Neural cell (in vitro differentiated cells): ENCODE results near the gene ZNF532.

ENCODE experiments used
- EP300 ChIP-seq: fragments of 450-650 bp; conservative IDR thresholded peaks from 2 replicates; pipeline ENCODE4 v1.6.1; 2014; ENCODE audit warnings: antibody characterized with exemption, mild to moderate bottlenecking, moderate library complexity; ENCODE audit not compliant: poor library complexity, severe bottlenecking
- EZH2 ChIP-seq: fragments of 200-600, 300-800 bp; shearing (Covaris generic), sonication (generic); IDR thresholded peaks from 2 replicates; pipeline ENCODE4 v1.6.1; 2014; ENCODE audit warnings: antibody characterized with exemption, low read length, borderline replicate concordance, mild to moderate bottlenecking; ENCODE audit not compliant: insufficient read depth, poor library complexity, severe bottlenecking
- POLR2AphosphoS5 ChIP-seq: IDR thresholded peaks from 2 replicates; pipeline ENCODE4 v1.6.1; 2012
- RAD21 ChIP-seq: fragments of 450-650 bp; conservative IDR thresholded peaks from 2 replicates; pipeline ENCODE4 v1.6.1; 2014; ENCODE audit warnings: antibody characterized with exemption, mild to moderate bottlenecking, moderate library complexity
- TAF1 ChIP-seq: IDR thresholded peaks from 2 replicates; pipeline ENCODE4 v1.6.1; 2012; ENCODE audit warnings: low read depth
- TF ChIP-seq, protein P1 (sequence below): fragments of 450-650 bp; IDR thresholded peaks from 2 replicates; pipeline ENCODE4 v1.5.1; 2014; ENCODE audit warnings: antibody characterized with exemption, mild to moderate bottlenecking, moderate library complexity; ENCODE audit not compliant: poor library complexity, severe bottlenecking
- TF ChIP-seq, protein P2 (sequence below): IDR thresholded peaks from 2 replicates; pipeline ENCODE4 v1.6.1; 2012; ENCODE audit warnings: borderline replicate concordance

DNA sequence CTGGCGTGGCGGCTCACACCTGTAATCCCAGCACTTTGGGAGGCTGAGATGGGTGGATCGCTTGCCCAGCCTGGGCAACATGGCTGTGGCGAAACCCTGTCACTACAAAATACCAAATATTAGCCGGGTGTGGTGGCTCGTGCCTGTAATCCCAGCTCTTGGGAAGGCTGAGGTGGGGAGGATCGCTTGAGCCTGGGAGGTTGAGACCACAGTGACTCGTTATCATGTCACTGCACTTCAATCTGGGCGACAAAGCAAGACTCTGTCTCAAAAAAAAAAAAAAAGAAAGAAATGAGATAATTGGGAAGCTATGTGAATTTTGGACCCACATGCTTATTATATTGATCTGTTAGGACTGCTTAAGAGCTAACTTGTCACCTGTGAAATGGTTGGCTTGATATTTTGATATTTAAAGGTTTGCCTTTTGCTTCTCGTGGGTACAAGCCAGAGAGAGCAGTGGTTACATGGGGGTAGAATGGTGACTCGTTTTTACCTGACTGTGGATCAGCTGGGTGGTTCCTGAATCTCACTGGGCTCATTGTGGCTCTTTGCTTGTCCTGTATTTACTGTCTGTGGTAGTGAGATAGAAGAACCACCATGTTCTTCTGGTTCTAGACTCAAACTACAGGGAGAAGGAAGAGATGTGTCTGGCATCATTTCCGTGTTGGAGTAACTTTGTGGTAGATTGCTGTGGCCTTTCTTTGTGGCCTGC lies 28.9 kb downstream of the ZNF532 start:
- TF ChIP-seq, protein P1, sequence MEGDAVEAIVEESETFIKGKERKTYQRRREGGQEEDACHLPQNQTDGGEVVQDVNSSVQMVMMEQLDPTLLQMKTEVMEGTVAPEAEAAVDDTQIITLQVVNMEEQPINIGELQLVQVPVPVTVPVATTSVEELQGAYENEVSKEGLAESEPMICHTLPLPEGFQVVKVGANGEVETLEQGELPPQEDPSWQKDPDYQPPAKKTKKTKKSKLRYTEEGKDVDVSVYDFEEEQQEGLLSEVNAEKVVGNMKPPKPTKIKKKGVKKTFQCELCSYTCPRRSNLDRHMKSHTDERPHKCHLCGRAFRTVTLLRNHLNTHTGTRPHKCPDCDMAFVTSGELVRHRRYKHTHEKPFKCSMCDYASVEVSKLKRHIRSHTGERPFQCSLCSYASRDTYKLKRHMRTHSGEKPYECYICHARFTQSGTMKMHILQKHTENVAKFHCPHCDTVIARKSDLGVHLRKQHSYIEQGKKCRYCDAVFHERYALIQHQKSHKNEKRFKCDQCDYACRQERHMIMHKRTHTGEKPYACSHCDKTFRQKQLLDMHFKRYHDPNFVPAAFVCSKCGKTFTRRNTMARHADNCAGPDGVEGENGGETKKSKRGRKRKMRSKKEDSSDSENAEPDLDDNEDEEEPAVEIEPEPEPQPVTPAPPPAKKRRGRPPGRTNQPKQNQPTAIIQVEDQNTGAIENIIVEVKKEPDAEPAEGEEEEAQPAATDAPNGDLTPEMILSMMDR = no peak
- TF ChIP-seq POLR2AphosphoS5 (no peak), RAD21 (no peak), EP300 (no peak), EZH2 (no peak), TAF1 (no peak)
- TF ChIP-seq, protein P2, sequence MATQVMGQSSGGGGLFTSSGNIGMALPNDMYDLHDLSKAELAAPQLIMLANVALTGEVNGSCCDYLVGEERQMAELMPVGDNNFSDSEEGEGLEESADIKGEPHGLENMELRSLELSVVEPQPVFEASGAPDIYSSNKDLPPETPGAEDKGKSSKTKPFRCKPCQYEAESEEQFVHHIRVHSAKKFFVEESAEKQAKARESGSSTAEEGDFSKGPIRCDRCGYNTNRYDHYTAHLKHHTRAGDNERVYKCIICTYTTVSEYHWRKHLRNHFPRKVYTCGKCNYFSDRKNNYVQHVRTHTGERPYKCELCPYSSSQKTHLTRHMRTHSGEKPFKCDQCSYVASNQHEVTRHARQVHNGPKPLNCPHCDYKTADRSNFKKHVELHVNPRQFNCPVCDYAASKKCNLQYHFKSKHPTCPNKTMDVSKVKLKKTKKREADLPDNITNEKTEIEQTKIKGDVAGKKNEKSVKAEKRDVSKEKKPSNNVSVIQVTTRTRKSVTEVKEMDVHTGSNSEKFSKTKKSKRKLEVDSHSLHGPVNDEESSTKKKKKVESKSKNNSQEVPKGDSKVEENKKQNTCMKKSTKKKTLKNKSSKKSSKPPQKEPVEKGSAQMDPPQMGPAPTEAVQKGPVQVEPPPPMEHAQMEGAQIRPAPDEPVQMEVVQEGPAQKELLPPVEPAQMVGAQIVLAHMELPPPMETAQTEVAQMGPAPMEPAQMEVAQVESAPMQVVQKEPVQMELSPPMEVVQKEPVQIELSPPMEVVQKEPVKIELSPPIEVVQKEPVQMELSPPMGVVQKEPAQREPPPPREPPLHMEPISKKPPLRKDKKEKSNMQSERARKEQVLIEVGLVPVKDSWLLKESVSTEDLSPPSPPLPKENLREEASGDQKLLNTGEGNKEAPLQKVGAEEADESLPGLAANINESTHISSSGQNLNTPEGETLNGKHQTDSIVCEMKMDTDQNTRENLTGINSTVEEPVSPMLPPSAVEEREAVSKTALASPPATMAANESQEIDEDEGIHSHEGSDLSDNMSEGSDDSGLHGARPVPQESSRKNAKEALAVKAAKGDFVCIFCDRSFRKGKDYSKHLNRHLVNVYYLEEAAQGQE = no peak
